ENCODE data around the gene MAP2K5.

DNA sequence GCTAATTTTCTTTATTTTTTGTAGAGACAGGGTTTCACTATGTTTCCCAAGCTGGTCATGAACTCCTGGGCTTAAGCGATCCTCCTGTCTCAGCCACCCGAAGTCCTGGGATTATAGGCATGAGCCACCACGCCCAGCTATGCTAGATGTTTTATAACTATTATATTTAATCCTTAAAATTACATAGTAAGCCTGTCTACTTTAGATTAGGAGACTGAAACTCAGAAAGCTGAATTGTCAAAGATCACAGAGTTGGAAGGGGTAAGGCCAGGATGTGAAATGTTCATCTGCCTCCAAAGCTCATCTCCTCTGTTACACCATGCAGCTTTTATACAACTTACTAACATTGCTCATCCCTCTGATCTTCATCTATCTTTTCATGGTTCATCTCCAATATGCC, 89.8 kb downstream of the MAP2K5 start:
- TF ChIP-seq, protein P1, sequence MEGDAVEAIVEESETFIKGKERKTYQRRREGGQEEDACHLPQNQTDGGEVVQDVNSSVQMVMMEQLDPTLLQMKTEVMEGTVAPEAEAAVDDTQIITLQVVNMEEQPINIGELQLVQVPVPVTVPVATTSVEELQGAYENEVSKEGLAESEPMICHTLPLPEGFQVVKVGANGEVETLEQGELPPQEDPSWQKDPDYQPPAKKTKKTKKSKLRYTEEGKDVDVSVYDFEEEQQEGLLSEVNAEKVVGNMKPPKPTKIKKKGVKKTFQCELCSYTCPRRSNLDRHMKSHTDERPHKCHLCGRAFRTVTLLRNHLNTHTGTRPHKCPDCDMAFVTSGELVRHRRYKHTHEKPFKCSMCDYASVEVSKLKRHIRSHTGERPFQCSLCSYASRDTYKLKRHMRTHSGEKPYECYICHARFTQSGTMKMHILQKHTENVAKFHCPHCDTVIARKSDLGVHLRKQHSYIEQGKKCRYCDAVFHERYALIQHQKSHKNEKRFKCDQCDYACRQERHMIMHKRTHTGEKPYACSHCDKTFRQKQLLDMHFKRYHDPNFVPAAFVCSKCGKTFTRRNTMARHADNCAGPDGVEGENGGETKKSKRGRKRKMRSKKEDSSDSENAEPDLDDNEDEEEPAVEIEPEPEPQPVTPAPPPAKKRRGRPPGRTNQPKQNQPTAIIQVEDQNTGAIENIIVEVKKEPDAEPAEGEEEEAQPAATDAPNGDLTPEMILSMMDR (IDR thresholded peaks at IDR 0.05; ENCODE audit: low read depth, low read length): no peak
- no peak for TF ChIP-seq EZH2phosphoT487 (IDR thresholded peaks at IDR 0.05; ENCODE audit: low read depth)

Data from OCI-LY3 (cell line).